Measurements from ENCODE around the gene SRP19. TPM values are rescaled to one million over a fixed set of nuclear protein-coding genes. Genes with fewer than 3 reads are reported as not detected.

Gene SRP19
- total and polyA plus RNA-seq, 10 of the 15 experiments (the other 5 are each of a cell fraction or from before 2014, with no cell fraction given) = 43.4 to 379 (median 156) TPM

GRCh38 chr5:112878101-112878500 is 17.0 kb downstream of the SRP19 start:
- no TSS peak for BruUV-seq (replicated peaks)
- RAD21 ChIA-PET (ENCODE audit: unreplicated experiment) = interaction anchor here (0.6 kb wide), 2 partner anchors 44 to 86 kb away, joined by 3 read pairs; partner anchors contain the start of gene REEP5
- Histone ChIP-seq H3K27ac (ENCODE audit: control insufficient read depth, insufficient read depth) (no peak overlapping the region), H3K4me3 (no peak overlapping the region), H3K79me2 (ENCODE audit: control insufficient read depth, insufficient read depth, low read length) (no peaks in the 10 kb centered on the region), H3K27me3 (replicated peaks in 1 of 2; ENCODE audit: control insufficient read depth in 2 of 2, insufficient read depth in 2 of 2, low read length in 1 of 2) (no peaks in the 10 kb centered on the region), H3K9ac (ENCODE audit: control insufficient read depth, insufficient read depth, low read length) (no peak overlapping the region), H3K4me1 (ENCODE audit: control insufficient read depth, insufficient read depth, low read length) (no peaks in the 10 kb centered on the region), H3K4me2 (ENCODE audit: control insufficient read depth, insufficient read depth) (no peak overlapping the region), H3K36me3 (ENCODE audit: control insufficient read depth in 2 of 2, insufficient read depth in 2 of 2, low read length in 1 of 2) (peaks cover 6 to 32% of the 10 kb centered on the region in 2 experiments), H2AFZ (ENCODE audit: control insufficient read depth, low read depth, low read length) (no peak overlapping the region), H4K20me1 (ENCODE audit: control insufficient read depth, insufficient read depth) (no peaks in the 10 kb centered on the region), H3K9me3 (replicated peaks; ENCODE audit: control insufficient read depth, insufficient read depth, low read length) (no peaks in the 10 kb centered on the region)
- SMC1A ChIA-PET (ENCODE audit: uncharacterized antibody, unreplicated experiment) = interaction anchor here (0.8 to 1.4 kb wide), 6 partner anchors 11 to 356 kb away, joined by 3 to 6 read pairs (median 5); partner anchors contain the start of gene SRP19
- TF ChIP-seq SMAD5 (IDR thresholded peaks at IDR 0.05; ENCODE audit: low read depth) (no peak), PKNOX1 (IDR thresholded peaks at IDR 0.05) (no peak), CREM (IDR thresholded peaks at IDR 0.05; ENCODE audit: low read depth) (no peak), NFIC (IDR thresholded peaks at IDR 0.05; ENCODE audit: low read depth, low read length) (no peak), IRF4 (IDR thresholded peaks at IDR 0.05; ENCODE audit: low read depth, low read length) (no peak), CBX5 (IDR thresholded peaks at IDR 0.05; ENCODE audit: low read depth) (no peak), MEF2B (IDR thresholded peaks at IDR 0.05; ENCODE audit: partially characterized antibody, poor library complexity, severe bottlenecking) (no peak), RELA (IDR thresholded peaks at IDR 0.05; ENCODE audit: borderline replicate concordance, partially characterized antibody) (no peak), PAX5 (IDR thresholded peaks at IDR 0.05; ENCODE audit: borderline replicate concordance, low read depth, low read length) (no peak), ZBTB4 (CRISPR knock-in tag; IDR thresholded peaks at IDR 0.05) (no peak), ZNF24 (IDR thresholded peaks at IDR 0.05) (no peak), RBBP5 (conservative IDR thresholded peaks at IDR 0.05) (no peak)
- TF ChIP-seq, protein P1, sequence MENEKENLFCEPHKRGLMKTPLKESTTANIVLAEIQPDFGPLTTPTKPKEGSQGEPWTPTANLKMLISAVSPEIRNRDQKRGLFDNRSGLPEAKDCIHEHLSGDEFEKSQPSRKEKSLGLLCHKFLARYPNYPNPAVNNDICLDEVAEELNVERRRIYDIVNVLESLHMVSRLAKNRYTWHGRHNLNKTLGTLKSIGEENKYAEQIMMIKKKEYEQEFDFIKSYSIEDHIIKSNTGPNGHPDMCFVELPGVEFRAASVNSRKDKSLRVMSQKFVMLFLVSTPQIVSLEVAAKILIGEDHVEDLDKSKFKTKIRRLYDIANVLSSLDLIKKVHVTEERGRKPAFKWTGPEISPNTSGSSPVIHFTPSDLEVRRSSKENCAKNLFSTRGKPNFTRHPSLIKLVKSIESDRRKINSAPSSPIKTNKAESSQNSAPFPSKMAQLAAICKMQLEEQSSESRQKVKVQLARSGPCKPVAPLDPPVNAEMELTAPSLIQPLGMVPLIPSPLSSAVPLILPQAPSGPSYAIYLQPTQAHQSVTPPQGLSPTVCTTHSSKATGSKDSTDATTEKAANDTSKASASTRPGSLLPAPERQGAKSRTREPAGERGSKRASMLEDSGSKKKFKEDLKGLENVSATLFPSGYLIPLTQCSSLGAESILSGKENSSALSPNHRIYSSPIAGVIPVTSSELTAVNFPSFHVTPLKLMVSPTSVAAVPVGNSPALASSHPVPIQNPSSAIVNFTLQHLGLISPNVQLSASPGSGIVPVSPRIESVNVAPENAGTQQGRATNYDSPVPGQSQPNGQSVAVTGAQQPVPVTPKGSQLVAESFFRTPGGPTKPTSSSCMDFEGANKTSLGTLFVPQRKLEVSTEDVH (IDR thresholded peaks at IDR 0.05; ENCODE audit: low read depth, partially characterized antibody) = no peak
- TF ChIP-seq, protein P2, sequence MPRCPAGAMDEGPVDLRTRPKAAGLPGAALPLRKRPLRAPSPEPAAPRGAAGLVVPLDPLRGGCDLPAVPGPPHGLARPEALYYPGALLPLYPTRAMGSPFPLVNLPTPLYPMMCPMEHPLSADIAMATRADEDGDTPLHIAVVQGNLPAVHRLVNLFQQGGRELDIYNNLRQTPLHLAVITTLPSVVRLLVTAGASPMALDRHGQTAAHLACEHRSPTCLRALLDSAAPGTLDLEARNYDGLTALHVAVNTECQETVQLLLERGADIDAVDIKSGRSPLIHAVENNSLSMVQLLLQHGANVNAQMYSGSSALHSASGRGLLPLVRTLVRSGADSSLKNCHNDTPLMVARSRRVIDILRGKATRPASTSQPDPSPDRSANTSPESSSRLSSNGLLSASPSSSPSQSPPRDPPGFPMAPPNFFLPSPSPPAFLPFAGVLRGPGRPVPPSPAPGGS (IDR thresholded peaks at IDR 0.05; ENCODE audit: borderline replicate concordance, insufficient read depth, low read depth, low read length, poor library complexity, severe bottlenecking) = no peak
- intact Hi-C loops (cut with micrococcal nuclease; ENCODE audit: unreplicated experiment) = no loop called here
- ATAC-seq (no peak), DNase-seq (ENCODE audit: low read depth, low spot score) (no peak), FAIRE-seq (no peak)
- in situ Hi-C loops (cut with MboI) = no loop called here
- POLR2A ChIA-PET = no interaction called here
- 85% methylated on average over 4 of the region's 4 CpGs for WGBS (ENCODE audit: insufficient coverage, insufficient replicate concordance, low lambda C conversion rate, missing lambda C conversion rate)
- CTCF ChIA-PET = interaction anchor here (1.8 kb wide), 1 partner anchor 118 kb away, joined by 5 read pairs; no protein-coding TSS in a partner anchor

All from GM12878 (cell line).